22Rv1 (cell line): Measurements from ENCODE around the gene CORIN.

ENCODE experiments used
- ZFX ChIP-seq: fragments of 450-650 bp; IDR thresholded peaks from 2 replicates; pipeline ENCODE4 v1.6.1; 2017; ENCODE audit warnings: antibody characterized with exemption, borderline replicate concordance
- TF ChIP-seq, protein P1 (sequence below): fragments of 450-650 bp; IDR thresholded peaks from 2 replicates; pipeline ENCODE4 v1.5.1; 2017; ENCODE audit warnings: mild to moderate bottlenecking

DNA sequence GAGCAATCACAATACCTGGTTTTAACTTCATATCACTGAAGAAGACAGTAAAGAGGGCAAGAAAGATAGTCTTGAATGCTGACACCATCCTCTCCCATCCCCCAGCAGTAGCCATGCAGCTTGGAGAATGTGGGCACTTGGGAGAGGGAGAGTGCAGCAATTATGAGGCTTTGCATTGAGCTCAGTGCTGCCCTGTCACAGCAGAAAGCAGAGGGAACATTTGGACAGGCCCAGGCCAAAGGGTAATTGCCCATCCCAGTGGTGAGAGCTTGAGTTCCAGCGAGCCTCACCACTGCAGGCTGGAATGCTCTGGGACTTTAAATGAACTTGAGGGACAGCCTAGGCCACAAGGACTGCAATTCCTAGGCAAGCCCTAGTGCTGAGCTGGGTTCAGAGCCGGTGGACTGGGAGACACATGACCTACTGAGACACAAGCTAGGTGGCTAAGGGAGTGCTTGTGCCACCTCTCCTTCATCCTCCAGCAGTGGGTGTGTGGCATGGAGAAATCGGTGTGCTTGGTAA lies 36.3 kb downstream of the CORIN start:
- TF ChIP-seq, protein P1, sequence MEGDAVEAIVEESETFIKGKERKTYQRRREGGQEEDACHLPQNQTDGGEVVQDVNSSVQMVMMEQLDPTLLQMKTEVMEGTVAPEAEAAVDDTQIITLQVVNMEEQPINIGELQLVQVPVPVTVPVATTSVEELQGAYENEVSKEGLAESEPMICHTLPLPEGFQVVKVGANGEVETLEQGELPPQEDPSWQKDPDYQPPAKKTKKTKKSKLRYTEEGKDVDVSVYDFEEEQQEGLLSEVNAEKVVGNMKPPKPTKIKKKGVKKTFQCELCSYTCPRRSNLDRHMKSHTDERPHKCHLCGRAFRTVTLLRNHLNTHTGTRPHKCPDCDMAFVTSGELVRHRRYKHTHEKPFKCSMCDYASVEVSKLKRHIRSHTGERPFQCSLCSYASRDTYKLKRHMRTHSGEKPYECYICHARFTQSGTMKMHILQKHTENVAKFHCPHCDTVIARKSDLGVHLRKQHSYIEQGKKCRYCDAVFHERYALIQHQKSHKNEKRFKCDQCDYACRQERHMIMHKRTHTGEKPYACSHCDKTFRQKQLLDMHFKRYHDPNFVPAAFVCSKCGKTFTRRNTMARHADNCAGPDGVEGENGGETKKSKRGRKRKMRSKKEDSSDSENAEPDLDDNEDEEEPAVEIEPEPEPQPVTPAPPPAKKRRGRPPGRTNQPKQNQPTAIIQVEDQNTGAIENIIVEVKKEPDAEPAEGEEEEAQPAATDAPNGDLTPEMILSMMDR = no peak
- no peak for TF ChIP-seq ZFX
